Epithelial cell of esophagus (primary cell): ENCODE data around the gene FSCN2.

ENCODE experiments used
- DNase-seq: peaks from one replicate; pipeline ENCODE4 v3.0.0; 2010; ENCODE audit warnings: low read depth
- H3K4me3 ChIP-seq: 2 replicates; pipeline ENCODE4 v1.5.1; 2011; ENCODE audit warnings: mild to moderate bottlenecking, low read length, control low read depth
- TF ChIP-seq, protein P1 (sequence below): IDR thresholded peaks from 2 replicates; pipeline ENCODE4 v1.5.1; 2011; ENCODE audit warnings: low read depth, mild to moderate bottlenecking, low read length, control low read depth, inconsistent platforms; ENCODE audit not compliant: insufficient read depth; ENCODE audit errors: missing control alignments

FSCN2 gene

DNA sequence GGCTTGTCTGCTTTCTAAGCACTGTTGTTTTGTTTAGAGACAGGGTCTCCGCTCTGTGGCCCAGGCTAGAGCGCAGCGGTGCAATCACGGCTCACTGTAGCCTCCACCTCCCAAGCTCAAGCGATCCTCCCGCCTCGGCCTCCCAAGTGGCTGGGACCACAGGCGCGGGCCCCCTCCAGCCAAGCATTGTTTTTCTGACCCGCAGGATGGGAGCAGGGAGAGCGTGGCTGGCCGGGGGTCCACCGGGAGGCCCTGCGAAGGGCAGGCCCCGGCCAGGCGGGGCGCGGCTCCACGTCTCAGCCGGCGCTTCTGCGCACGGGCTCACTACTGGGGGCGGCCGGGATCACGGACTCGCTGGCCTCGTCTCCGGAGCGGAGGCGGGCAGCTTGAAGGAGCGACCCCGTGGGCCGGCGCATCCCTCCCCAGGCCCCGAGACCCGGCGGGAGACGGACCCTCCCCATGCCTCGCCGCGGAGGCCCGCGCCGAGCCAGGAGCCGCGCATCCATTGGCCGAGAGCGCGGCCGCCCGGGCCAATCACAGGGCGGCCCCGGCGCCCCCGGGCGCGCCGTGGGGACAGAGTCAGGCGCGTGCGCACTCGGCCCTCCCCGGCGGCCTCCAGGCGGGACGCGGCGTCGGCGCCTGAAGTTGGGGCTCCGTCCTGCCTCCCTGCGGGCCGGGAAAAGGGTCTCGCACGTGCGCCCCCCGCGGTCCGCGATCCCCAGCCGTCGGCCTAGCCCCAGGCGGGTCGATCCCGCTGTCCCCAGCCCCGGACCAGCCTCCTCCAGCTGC is 40.5 kb upstream of the FSCN2 start:
- DNase-seq: peak; percentile 52
- peak overlapping the region; percentile 43 for H3K4me3 ChIP-seq
- TF ChIP-seq, protein P1, sequence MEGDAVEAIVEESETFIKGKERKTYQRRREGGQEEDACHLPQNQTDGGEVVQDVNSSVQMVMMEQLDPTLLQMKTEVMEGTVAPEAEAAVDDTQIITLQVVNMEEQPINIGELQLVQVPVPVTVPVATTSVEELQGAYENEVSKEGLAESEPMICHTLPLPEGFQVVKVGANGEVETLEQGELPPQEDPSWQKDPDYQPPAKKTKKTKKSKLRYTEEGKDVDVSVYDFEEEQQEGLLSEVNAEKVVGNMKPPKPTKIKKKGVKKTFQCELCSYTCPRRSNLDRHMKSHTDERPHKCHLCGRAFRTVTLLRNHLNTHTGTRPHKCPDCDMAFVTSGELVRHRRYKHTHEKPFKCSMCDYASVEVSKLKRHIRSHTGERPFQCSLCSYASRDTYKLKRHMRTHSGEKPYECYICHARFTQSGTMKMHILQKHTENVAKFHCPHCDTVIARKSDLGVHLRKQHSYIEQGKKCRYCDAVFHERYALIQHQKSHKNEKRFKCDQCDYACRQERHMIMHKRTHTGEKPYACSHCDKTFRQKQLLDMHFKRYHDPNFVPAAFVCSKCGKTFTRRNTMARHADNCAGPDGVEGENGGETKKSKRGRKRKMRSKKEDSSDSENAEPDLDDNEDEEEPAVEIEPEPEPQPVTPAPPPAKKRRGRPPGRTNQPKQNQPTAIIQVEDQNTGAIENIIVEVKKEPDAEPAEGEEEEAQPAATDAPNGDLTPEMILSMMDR: no peak

DNA sequence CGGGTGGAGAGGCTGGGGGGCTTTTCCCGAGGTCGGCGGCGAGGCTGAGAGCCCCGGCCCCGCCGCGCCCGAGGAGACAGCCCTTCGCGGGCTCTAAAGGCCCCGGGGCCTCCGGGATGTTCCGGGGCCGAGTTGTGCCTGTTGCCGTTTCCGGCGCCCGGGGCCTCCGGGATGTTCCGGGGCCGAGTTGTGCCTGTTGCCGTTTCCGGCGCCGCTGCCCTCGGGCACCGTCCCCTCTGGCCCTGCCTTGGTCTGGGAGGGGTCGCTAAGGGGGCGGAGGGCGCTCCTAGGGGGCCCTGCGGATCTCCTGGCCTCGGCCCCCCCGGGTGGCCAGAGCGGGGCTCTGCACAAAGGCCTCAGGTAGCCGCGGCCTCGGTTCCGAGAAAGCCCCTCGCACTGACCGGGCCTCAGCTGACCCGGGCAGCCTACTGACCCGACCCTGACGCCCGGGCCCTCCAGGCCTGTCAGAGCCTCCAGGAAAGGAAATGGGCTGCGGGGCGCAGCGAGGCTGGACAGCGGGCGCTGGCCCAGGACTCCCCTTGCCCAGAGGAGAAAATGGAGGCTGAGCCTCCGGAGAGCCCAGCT is 39.8 kb upstream of the FSCN2 start:
- no peak for DNase-seq
- H3K4me3 ChIP-seq: peak overlapping the region; percentile 43
- TF ChIP-seq, protein P1: no peak

DNA sequence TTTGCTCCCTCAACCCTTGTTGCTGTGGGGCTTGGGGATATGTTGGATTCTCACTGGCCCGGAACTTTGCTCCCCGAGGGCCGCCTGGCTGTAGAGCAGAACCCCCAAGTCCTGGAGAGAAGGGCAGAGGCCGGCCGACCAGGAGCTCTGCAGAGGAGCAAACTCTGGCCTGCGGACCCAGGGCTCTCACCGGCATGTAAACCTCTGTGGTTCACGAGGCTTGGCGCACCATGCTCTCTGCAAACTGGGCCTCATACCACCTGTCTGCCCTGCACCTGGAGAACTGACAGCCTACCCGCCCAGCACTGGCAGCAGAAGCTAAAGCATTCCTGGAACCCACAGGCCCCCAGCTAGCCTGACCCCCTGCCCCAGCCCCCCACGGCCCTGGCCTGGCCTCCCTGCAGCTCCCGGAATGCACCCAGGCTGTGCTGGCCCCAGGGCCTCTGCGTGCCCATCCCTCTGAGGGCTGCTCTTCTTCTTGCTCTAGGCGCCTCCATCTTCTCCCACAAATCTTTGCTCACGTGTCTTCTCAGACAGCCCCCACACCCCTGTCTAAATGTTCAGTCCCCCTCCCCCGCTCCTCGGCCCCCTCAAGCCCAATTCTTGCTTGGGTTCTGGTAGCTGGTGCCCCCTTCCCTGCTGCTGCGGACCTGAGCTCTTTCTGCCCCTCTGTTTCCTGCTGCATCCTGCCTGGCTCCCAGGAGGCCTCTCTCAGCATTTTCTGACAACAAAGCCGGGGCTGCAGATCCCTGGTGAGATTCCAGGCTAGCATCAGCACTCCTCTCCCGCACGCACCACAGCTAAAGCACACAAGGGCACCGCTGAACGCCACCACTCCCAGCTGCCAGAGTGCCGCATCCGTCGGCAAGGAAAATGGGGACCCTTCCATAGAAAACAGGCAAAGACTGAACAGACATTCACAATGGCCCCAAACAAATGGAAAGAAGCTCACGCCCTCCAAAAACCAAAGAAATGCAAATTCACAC is 38.9 kb upstream of the FSCN2 start:
- no peak overlapping the region for H3K4me3 ChIP-seq
- no peak for DNase-seq
- TF ChIP-seq, protein P1: no peak

DNA sequence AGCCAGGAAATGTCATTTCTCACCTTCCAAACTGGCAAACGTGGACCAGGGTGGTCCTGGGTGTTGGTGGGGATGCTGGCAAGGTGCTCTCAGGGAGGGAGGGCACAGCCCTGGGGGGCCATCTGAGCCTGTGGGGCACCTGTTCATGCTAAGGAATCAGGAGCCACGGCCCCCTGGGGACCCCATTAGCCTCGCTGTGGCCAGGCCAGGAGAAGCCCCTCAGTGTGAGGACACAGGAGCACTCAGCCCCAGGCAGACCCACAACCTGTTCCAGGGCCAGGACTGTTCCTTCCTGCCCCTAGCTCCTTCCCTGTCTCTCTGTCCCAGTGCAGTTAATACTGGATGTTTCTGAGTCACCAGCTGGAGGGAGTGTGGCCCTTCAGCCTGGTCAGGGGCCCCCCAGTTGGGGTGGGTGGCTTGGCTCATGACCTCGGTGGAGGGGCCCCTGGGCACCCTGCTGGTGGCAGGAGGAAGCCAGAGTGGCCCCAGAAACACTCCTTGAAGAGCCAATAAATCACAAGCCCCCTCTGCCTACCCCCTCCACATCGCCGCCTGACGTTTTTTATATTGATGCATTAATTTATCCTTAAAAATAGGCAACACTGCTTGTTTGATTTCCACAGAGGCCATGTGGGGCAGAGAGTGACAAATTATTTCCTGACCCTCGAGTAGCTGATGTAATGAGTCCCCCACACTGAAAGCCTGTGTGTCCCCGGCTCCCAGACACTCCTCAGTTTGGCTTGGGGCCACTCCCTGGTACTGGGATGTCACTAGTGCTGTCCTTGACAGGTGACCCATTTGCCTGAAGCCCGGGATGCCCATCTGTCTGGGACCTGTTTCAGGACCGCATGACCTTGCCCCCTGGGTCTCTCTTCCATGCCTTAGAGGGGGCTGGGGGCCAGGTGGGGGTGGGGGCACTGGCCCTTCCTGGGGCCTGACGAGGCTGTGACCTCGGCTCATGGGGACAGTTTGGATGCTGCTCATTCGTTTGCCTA is 37.9 kb upstream of the FSCN2 start:
- DNase-seq: no peak
- H3K4me3 ChIP-seq: no peak overlapping the region
- TF ChIP-seq, protein P1: no peak

DNA sequence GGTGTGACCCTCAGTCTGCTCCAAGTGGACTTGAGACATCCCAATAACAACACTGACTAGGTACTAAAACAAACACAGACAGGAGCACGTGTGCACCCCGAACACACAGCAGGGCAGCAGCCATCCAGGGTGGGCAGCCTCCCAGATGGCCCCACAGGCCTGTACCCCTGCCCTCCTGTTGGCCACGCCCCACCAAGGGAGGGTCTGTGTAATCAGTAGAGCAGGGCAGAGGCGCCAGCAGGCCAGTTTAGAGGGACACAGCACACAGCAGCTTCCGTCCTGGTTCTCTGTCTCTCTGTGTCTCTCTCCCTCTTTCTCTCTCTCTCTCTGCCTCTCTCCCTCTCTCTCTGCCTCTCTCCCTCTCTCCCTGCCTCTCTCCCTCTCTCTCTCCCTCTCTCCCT is 37.0 kb upstream of the FSCN2 start:
- TF ChIP-seq, protein P1: no peak
- no peak for DNase-seq

DNA sequence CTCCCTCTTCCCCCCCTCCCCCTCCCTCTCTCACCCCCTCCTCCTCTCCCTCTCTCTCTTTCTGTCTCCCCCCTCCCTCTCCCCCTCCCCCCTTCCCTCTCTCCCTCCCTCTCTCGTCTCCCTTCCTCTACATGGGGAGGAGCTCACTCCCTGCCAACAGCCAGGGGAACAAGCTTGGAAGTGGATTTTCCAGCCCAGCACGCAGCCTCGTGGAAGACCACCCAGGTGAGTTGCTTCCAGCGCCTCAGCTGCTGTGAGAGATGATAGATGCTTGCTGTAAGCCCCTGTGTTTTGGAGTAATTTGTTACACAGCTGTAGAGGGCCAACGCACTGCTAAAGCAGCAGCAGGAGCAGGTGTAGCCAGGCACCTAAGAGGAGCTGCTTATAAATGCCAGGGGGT is 36.4 kb upstream of the FSCN2 start:
- H3K4me3 ChIP-seq: no peak overlapping the region
- no peak for DNase-seq
- TF ChIP-seq, protein P1: no peak

More for the DNA sequence above, 37.0 kb upstream of the FSCN2 start:
- no peak overlapping the region for H3K4me3 ChIP-seq
